HG03442 (cell line): ENCODE results near the gene CD82.
"Not testable (repeated sequence)": the region's sequence is repeated elsewhere in the genome, so short reads cannot be mapped to it uniquely, and the experiment has no call there.

Experiments
- ATAC-seq: cut with Tn5 transposase; IDR thresholded peaks from one replicate; pipeline ENCODE4 v1.9.1; 2021; ENCODE audit warnings: mild to moderate bottlenecking, moderate library complexity; ENCODE audit not compliant: unreplicated experiment

CD82 gene

GRCh38 chr11:44658506-44658850 is 93.0 kb downstream of the CD82 start:
- ATAC-seq: no peak

GRCh38 chr11:44659641-44660040 is 94.2 kb downstream of the CD82 start:
- ATAC-seq: no peak

GRCh38 chr11:44660535-44660934 is 95.1 kb downstream of the CD82 start:
- not testable (repeated sequence) for ATAC-seq

GRCh38 chr11:44661311-44661717 is 95.9 kb downstream of the CD82 start:
- ATAC-seq: no peak
